ENCODE data around the gene RHOU. TPM values are rescaled to one million over a fixed set of nuclear protein-coding genes. Genes with fewer than 3 reads are reported as not detected.

Gene RHOU
- 0.32 and 0.46 TPM in 2 replicates for total RNA-seq

DNA sequence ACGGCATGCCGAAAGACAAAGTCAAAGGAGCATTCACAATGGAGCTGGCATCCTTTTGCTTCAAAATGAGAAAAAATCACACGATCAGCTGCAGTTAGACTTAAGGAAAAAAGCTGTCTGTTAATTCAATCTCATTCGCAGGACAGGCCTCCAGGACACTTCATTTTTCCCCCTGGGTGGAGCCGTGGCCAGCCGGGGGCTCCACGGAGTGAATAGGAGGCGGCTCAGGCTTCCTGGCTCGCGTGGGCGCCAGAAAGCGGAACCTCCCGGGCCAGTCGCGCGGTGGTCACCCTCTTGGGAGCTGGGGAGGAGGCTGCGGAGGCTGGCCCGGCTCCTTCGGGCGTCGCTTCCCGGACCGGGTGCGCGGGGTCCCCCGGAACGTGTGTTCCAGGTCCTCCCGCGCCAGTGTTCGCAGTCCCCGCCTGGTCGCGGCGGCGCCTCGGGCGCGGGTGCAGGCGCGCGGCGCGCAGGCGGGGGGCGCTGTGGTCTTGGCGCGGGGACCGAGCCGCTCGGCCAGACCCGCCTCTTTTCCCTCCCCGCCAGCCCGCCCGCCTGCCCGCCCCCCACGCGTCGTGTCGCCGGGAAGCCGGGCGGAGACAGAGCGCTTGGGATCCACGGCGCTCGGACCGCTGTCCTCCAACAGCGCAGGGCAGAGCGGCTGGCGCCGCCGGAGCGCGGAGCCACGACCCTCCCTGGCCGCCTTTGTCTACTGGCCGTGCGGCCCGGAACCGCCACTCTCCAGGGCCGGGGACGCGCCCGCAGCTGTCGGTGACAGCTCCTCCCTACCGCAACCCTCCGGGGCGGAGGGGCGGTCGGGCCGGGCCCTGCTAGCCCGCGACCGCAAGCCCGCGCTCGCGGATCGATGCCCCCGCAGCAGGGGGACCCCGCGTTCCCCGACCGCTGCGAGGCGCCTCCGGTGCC lies at the start of gene RHOU:
Gene RHOU (plus strand): TSS at position 599 of the 921 bp plus-strand sequence. CDS start 264 bp downstream, at position 863.

Other genes starting within 250 kb of the RHOU start
- 29.8 and 40.9 TPM in 2 replicates for gene RNF187, start 248.1 kb upstream of the RHOU start, total RNA-seq

Data from epithelial cell of umbilical artery (primary cell).